ENCODE data around the gene ABR. TPM values are rescaled to one million over a fixed set of nuclear protein-coding genes. Genes with fewer than 3 reads are reported as not detected.
"Not testable (repeated sequence)": the region's sequence is repeated elsewhere in the genome, so short reads cannot be mapped to it uniquely, and the experiment has no call there.

ABR gene
- polyA plus RNA-seq, 6 donors from 2014 or later, result 4.3 to 47.2 (median 28.1) TPM

- Mint-ChIP-seq H3K27me3 (no peaks in the 10 kb centered on the region), H3K4me3 (peak overlapping the region in 5 of 8 donors; percentile 4 to 67 (median 22)), H3K4me1 (peaks cover 20 to 68% (median 35%) of the 10 kb centered on the region in 3 donors), H3K36me3 (no peaks in the 10 kb centered on the region), H3K9me3 (no peaks in the 10 kb centered on the region), H3K27ac (peak overlapping the region in 1 of 6 donors; percentile 9)
- ATAC-seq (ENCODE audit: low read depth in 2 of 2) (peak; percentile 37 to 44), DNase-seq (peak; percentile 7)
Observed at GRCh38 chr17:1164935-1165556, 14.7 kb downstream of the ABR start.

GRCh38 chr17:1162116-1162855 is 17.5 kb downstream of the ABR start:
- H3K36me3 Mint-ChIP-seq, result no peaks in the 10 kb centered on the region
- H3K27ac Mint-ChIP-seq, result peak overlapping the region in 1 of 6 donors; percentile 72
- H3K4me3 Mint-ChIP-seq, result no peak overlapping the region
- H3K9me3 Mint-ChIP-seq, result no peaks in the 10 kb centered on the region
- no peaks in the 10 kb centered on the region for H3K27me3 Mint-ChIP-seq
- DNase-seq (no peak), ATAC-seq (ENCODE audit: low read depth in 2 of 2) (no peak)
- H3K4me1 Mint-ChIP-seq, result peaks cover 14 to 53% (median 21%) of the 10 kb centered on the region in 3 donors

- Mint-ChIP-seq H3K36me3 (no peaks in the 10 kb centered on the region), H3K4me1 (peaks cover 7 to 52% (median 16%) of the 10 kb centered on the region in 3 donors), H3K9me3 (no peaks in the 10 kb centered on the region), H3K4me3 (no peak overlapping the region), H3K27ac (peak overlapping the region in 3 of 6 donors; percentile 55 to 65 (median 56)), H3K27me3 (no peaks in the 10 kb centered on the region)
- no peak for ATAC-seq (ENCODE audit: low read depth in 2 of 2)
- DNase-seq, result no peak
Observed at GRCh38 chr17:1160591-1161390, 19.0 kb downstream of the ABR start.

- H3K4me3 Mint-ChIP-seq, result no peak overlapping the region
- no peaks in the 10 kb centered on the region for H3K9me3 Mint-ChIP-seq
- H3K4me1 Mint-ChIP-seq, result peaks cover 17 to 49% (median 25%) of the 10 kb centered on the region in 3 donors
- peak overlapping the region in 2 of 6 donors; percentile 26 to 53 for H3K27ac Mint-ChIP-seq
- ATAC-seq (ENCODE audit: low read depth in 2 of 2), result no peak
- no peaks in the 10 kb centered on the region for H3K27me3 Mint-ChIP-seq
- DNase-seq, result no peak
- H3K36me3 Mint-ChIP-seq, result no peaks in the 10 kb centered on the region
Observed at GRCh38 chr17:1159431-1160180, 20.2 kb downstream of the ABR start.

- H3K4me1 Mint-ChIP-seq, result peaks cover 20 to 48% (median 27%) of the 10 kb centered on the region in 3 donors
- no peak overlapping the region for H3K4me3 Mint-ChIP-seq
- H3K36me3 Mint-ChIP-seq, result no peaks in the 10 kb centered on the region
- ATAC-seq (ENCODE audit: low read depth in 2 of 2) (no peak), DNase-seq (no peak)
- H3K27me3 Mint-ChIP-seq, result no peaks in the 10 kb centered on the region
- peak overlapping the region in 1 of 6 donors; percentile 32 for H3K27ac Mint-ChIP-seq
- H3K9me3 Mint-ChIP-seq, result no peaks in the 10 kb centered on the region
Observed at GRCh38 chr17:1158879-1159278, 20.9 kb downstream of the ABR start.

GRCh38 chr17:1156864-1157263 is 22.9 kb downstream of the ABR start:
- H3K27me3 Mint-ChIP-seq, result no peaks in the 10 kb centered on the region
- peaks cover 20 to 37% (median 27%) of the 10 kb centered on the region in 3 donors for H3K4me1 Mint-ChIP-seq
- ATAC-seq (ENCODE audit: low read depth in 2 of 2), result no peak
- no peaks in the 10 kb centered on the region for H3K36me3 Mint-ChIP-seq
- H3K9me3 Mint-ChIP-seq, result no peaks in the 10 kb centered on the region
- DNase-seq, result no peak
- no peak overlapping the region for H3K4me3 Mint-ChIP-seq
- peak overlapping the region in 1 of 6 donors; percentile 53 for H3K27ac Mint-ChIP-seq

GRCh38 chr17:1154704-1155103 is 25.1 kb downstream of the ABR start:
- peaks cover 0 to 4% of the 10 kb centered on the region in 2 donors for H3K36me3 Mint-ChIP-seq
- H3K27ac Mint-ChIP-seq, result peak overlapping the region in 1 of 6 donors; percentile 36
- ATAC-seq (ENCODE audit: low read depth in 2 of 2) (no peak), DNase-seq (no peak)
- H3K4me3 Mint-ChIP-seq, result no peak overlapping the region
- H3K9me3 Mint-ChIP-seq, result no peaks in the 10 kb centered on the region
- H3K27me3 Mint-ChIP-seq, result no peaks in the 10 kb centered on the region
- peaks cover 18 to 32% (median 26%) of the 10 kb centered on the region in 3 donors for H3K4me1 Mint-ChIP-seq

- peaks cover 18 to 33% (median 24%) of the 10 kb centered on the region in 3 donors for H3K4me1 Mint-ChIP-seq
- H3K27ac Mint-ChIP-seq, result no peak overlapping the region
- no peak overlapping the region for H3K4me3 Mint-ChIP-seq
- H3K9me3 Mint-ChIP-seq, result no peaks in the 10 kb centered on the region
- H3K36me3 Mint-ChIP-seq, result peaks cover 0 to 4% of the 10 kb centered on the region in 2 donors
- H3K27me3 Mint-ChIP-seq, result no peaks in the 10 kb centered on the region
- ATAC-seq (ENCODE audit: low read depth in 2 of 2), result no peak
- DNase-seq, result no peak
Observed at GRCh38 chr17:1153795-1154546, 25.8 kb downstream of the ABR start.

GRCh38 chr17:1152582-1152981 is 27.2 kb downstream of the ABR start:
- not testable (repeated sequence) for H3K4me3 Mint-ChIP-seq; H3K27ac Mint-ChIP-seq; H3K36me3 Mint-ChIP-seq; DNase-seq; H3K27me3 Mint-ChIP-seq; ATAC-seq (ENCODE audit: low read depth in 2 of 2); H3K9me3 Mint-ChIP-seq
- peaks cover 18 to 30% (median 19%) of the 10 kb centered on the region in 3 donors for H3K4me1 Mint-ChIP-seq

GRCh38 chr17:1150863-1151600 is 28.7 kb downstream of the ABR start:
- peak overlapping the region in 3 of 6 donors; percentile 42 to 61 (median 51) for H3K27ac Mint-ChIP-seq
- ATAC-seq (ENCODE audit: low read depth in 2 of 2) (no peak), DNase-seq (no peak)
- H3K9me3 Mint-ChIP-seq, result peaks cover 0 to 5% (median 0%) of the 10 kb centered on the region in 7 donors
- H3K36me3 Mint-ChIP-seq, result peaks cover 0 to 4% of the 10 kb centered on the region in 2 donors
- H3K27me3 Mint-ChIP-seq, result no peaks in the 10 kb centered on the region
- H3K4me1 Mint-ChIP-seq, result peaks cover 27 to 32% (median 31%) of the 10 kb centered on the region in 3 donors
- H3K4me3 Mint-ChIP-seq, result no peak overlapping the region

- Mint-ChIP-seq H3K4me3 (no peak overlapping the region), H3K27ac (peak overlapping the region in 2 of 6 donors; percentile 29 to 75), H3K36me3 (peaks cover 0 to 8% of the 10 kb centered on the region in 2 donors), H3K9me3 (peaks cover 0 to 5% (median 0%) of the 10 kb centered on the region in 7 donors), H3K4me1 (peaks cover 23 to 37% (median 35%) of the 10 kb centered on the region in 3 donors), H3K27me3 (no peaks in the 10 kb centered on the region)
- no peak for DNase-seq
- ATAC-seq (ENCODE audit: low read depth in 2 of 2), result no peak
Observed at GRCh38 chr17:1149869-1150268, 29.9 kb downstream of the ABR start.

GRCh38 chr17:1147664-1148063 is 32.1 kb downstream of the ABR start:
- ATAC-seq (ENCODE audit: low read depth in 2 of 2) (no peak), DNase-seq (no peak)
- Mint-ChIP-seq H3K9me3 (peaks cover 0 to 5% (median 0%) of the 10 kb centered on the region in 7 donors), H3K4me3 (no peak overlapping the region), H3K27me3 (no peaks in the 10 kb centered on the region), H3K4me1 (peaks cover 19 to 41% (median 29%) of the 10 kb centered on the region in 3 donors), H3K36me3 (peaks cover 0 to 8% of the 10 kb centered on the region in 2 donors), H3K27ac (peak overlapping the region in 2 of 6 donors; percentile 51 to 53)
